GM18867 (cell line): Measurements from ENCODE around the gene CHAF1A.

Experiments used
- ATAC-seq: cut with Tn5 transposase; IDR thresholded peaks from one replicate; pipeline ENCODE4 v1.9.1; 2021; ENCODE audit warnings: mild to moderate bottlenecking, moderate library complexity; ENCODE audit not compliant: unreplicated experiment

Gene CHAF1A

GRCh38 chr19:4482721-4483364 is 80.4 kb downstream of the CHAF1A start:
- no peak for ATAC-seq

- ATAC-seq: no peak
These were observed 80.9 kb downstream of the CHAF1A start for GRCh38 chr19:4483385-4483784.

- ATAC-seq: no peak
These were observed 85.1 kb downstream of the CHAF1A start for GRCh38 chr19:4487572-4487971.

- ATAC-seq: no peak
These were observed 86.1 kb downstream of the CHAF1A start for GRCh38 chr19:4488496-4488895.

GRCh38 chr19:4491446-4491845 is 89.0 kb downstream of the CHAF1A start:
- ATAC-seq: no peak

GRCh38 chr19:4492337-4493103 is 90.1 kb downstream of the CHAF1A start:
- ATAC-seq: no peak
